Islet of Langerhans (tissue), 1 donor: ENCODE results near the gene DZIP1.
"Not testable (repeated sequence)": the region's sequence is repeated elsewhere in the genome, so short reads cannot be mapped to it uniquely, and the experiment has no call there.

Source experiments
- FAIRE-seq: peaks from one replicate; lab custom pipeline; 2011; peaks lifted over from hg19 to GRCh38; lab: Jason Lieb, UNC

Gene DZIP1, protein sequence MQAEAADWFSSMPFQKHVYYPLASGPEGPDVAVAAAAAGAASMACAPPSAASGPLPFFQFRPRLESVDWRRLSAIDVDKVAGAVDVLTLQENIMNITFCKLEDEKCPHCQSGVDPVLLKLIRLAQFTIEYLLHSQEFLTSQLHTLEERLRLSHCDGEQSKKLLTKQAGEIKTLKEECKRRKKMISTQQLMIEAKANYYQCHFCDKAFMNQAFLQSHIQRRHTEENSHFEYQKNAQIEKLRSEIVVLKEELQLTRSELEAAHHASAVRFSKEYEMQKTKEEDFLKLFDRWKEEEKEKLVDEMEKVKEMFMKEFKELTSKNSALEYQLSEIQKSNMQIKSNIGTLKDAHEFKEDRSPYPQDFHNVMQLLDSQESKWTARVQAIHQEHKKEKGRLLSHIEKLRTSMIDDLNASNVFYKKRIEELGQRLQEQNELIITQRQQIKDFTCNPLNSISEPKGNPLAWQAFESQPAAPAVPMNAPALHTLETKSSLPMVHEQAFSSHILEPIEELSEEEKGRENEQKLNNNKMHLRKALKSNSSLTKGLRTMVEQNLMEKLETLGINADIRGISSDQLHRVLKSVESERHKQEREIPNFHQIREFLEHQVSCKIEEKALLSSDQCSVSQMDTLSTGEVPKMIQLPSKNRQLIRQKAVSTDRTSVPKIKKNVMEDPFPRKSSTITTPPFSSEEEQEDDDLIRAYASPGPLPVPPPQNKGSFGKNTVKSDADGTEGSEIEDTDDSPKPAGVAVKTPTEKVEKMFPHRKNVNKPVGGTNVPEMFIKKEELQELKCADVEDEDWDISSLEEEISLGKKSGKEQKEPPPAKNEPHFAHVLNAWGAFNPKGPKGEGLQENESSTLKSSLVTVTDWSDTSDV

DNA sequence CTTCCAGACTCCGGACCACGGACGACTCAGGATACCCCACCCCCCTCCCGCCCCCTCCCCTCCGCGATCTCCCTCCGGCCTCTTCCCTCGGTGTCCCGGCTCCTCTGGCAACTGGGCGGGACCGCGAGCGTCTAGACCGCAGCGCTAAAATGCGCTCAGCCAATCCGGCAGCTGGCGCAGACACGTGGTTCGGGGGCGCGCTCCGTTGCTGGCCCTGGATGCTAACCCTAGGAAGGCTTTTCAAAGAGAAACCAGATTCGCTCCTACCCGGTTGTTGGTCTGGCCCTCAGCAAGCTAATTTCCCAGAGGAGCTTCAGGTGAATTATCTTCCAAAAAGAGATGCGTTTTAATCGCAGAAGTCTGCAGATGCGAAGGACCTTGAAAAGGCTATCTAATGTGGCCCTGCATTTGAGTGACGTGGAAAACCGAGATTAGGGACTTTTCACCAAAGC lies at the start of gene DZIP1:
TSS of gene DZIP1 (minus strand) at position 106 of the 452 bp plus-strand sequence. CDS start 2,677 bp downstream, outside the sequence.
- no peak for FAIRE-seq

DNA sequence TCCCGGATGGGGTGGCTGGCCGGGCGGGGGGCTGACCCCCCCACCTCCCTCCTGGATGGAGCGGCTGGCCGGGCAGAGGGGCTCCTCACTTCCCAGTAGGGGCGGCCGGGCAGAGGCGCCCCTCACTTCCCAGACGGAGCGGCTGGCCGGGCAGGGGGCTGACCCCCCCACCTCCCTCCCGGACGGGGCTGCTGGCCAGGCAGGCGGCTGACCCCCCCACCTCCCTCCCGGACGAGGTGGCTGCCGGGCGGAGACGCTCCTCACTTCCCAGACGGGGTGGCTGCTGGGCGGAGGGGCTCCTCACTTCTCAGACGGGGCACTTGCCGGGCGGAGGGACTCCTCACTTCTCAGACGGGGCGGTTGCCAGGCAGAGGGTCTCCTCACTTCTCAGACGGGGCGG lies 46.5 kb upstream of the DZIP1 start:
- FAIRE-seq, result not testable (repeated sequence)

DNA sequence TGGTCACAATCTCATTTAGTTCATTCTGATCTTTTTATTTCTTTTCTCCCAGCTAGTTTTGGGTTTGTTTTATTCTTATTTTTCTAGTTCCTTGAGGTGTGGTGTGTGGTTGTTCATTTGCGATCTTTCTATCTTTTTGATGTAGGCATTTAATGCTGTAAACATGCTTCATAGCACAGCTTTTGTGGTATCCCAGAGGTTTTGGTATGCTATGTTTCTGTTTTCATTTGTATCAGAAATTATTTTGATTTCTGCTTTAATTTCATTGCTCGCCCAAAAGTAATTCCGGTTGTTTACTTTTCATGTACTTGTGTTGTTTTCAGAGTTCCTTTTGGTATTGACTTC lies 45.0 kb upstream of the DZIP1 start:
- FAIRE-seq, result no peak

DNA sequence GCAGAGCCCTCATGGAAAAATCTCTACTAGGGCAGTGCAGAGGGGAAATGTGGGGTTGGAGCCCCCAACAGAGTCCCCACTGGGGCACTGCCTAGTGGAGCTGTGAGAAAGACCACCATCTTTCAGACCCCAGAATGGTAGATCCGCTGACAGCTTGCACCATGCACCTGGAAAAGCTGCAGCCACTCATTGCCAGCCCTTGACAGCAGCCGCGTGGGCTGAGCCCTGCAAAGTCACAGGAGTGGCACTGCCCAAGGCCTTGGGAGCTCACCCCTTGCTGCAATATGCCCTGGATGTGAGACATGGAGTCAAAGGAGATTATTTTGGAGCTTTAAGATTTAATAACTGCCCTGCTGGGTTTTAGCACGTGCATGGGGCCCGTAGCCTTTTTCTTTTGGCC lies 40.5 kb upstream of the DZIP1 start:
- not testable (repeated sequence) for FAIRE-seq

DNA sequence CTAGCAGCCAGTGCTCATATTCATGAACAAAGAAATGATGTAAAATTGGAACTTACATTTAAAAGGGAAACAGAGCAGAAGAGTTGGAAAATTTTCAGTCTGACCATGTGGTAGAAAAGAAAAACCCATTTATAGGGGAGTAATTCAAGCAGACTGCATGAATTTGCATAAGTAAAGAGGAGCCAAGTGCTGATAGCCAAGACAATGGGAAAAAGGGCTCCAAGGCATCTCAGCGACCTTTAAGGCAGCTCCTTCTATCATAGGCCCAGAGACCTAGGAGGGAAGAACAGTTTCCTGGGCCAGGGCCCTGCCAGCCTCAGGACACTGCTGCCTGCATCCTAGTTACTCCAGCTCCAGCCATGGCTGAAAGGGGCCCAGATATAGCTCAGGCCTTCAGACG lies 39.9 kb upstream of the DZIP1 start:
- no peak for FAIRE-seq

DNA sequence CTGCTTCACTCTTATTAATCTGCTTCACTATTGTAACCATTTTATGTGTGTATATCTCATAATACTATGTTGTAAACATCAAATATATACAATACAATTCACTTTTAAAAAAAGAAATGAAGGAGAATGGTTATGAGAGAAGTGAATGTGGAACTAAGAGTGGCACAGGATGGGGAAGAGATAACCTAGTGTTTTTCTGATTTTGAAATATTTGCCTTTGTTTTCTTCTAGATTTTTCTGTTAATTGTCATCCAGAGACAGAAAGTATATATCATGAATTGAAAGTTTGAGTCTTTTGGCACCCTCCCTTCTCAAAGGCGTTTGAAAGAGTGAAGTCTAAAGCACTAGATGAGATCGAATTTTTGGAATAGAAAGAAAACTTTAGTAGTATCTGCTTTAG lies 35.2 kb upstream of the DZIP1 start:
- peak; percentile 41 for FAIRE-seq

DNA sequence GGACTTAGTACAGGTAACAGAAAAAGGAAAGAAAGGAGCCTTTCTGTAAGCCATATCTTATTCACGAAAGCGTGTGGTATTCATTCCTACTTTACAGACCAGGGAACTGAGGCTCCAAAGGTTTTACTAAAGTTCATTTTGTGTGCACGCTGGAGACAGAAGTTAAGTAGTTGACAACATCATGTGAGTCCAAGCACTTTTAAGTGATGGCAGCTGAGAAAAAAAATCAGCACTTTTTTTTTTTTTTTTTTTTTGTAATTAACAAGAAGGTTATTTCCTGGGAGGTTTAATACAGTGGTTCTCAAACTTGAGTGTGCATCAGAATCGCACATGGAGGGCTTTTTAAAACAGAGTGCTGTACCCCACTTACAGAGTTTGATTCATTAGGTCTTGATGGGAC lies 34.5 kb upstream of the DZIP1 start:
- FAIRE-seq, result no peak

DNA sequence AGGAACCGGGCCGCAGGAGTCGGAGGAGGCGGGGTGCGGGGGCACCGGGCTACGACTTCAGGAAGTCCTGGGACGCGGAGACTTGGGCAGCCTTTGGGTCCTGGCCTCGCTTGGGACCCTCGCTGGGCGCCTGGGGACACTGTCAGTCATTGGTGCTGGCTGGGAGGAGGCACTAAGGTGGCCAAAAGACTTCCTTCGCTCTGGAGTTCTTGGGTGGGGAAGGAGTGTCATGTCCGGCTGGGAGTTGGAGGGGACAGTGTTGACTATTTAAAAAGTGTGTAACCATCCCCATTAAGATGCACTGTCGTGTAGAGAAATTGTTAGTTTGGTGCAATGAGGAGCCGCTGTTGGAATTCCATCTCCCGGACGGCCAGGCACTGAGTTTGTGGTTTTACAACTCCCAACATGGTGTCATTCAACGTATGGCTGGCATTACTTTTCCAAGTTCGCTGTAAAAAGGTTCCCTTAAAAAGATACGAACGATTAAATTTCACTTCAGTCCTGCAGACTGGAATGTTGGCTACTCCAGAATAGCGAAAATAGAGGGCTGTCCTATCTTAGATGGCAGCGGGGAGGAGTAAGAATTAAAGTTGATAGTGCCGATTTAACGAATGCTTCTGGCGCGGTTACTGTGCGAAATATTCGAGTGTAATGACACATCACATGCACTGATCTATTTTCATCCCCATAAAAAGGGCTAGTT lies 33.2 kb upstream of the DZIP1 start:
- no peak for FAIRE-seq

DNA sequence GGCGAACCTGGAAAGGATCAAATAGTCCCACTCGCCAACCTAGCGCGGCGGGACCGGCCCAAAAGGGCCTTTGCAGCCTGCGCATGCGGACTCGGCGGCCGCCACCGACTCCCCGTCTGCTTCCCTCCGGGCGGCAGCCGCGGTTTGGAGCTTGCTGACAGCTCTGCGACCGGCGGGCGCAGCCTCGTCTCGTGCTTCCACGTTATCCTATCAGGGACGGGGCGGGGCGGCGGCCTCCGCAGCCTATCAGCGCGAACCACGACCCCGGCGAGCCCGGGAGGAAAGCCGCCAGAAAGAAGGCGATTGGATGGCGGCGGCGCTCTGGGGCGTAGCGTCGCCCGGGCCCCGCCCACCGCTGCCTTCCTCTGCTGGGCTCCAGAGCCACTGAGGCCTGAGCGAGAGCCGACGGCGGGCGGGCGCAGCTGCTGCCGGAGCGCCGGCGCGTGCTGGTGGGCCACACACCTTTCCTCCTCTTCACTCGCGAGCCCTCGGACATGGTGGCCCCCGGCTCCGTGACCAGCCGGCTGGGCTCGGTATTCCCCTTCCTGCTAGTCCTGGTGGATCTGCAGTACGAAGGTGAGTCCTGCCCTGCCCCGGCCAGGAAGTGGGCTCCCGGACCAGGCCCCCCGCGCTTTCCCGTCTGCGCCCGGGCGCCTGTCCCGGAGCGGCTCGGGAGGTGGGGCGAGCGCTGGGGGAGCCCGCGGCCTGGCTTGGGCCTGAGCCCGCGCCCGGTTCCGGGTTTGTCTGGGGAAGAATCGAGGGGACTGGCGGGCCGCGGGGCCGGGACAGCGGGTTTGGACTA lies 32.5 kb upstream of the DZIP1 start, which contains the start of gene DNAJC3:
TSS of gene DNAJC3 (plus strand) at position 378 of the 802 bp plus-strand sequence. CDS start at position 495, 117 bp downstream.
- FAIRE-seq, result no peak

DNA sequence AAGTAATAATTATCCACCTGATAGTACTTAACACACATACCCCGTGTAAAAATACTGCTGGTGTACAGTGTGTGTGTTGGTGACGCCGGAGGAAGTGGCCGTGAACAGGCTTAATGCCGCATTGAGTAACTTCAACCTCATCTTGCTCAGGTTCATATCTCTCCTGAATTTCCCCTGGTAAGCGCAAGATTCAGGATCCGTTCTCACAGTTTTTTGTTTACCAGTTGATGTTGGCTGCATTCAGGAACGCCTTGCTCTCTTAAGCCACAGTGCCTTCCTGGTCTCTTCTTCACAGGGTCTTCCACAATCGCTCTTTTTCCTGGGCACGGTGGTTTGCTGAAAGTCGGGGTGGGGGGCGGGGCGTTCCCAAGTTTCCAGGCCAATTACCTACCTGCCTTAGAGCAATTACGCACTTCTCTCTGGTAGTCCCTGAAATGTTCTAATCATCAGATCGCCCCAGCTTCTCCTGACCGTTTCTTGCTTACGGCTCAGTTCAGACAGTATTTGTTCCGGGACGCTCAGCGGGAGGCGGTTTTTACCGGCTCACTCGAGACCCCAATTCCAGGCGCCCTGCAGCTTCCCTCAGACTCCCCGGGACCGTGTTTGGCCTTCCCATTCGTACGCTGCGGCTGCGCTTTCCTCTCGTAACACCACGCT lies 31.7 kb upstream of the DZIP1 start:
- peak; percentile 64 for FAIRE-seq

DNA sequence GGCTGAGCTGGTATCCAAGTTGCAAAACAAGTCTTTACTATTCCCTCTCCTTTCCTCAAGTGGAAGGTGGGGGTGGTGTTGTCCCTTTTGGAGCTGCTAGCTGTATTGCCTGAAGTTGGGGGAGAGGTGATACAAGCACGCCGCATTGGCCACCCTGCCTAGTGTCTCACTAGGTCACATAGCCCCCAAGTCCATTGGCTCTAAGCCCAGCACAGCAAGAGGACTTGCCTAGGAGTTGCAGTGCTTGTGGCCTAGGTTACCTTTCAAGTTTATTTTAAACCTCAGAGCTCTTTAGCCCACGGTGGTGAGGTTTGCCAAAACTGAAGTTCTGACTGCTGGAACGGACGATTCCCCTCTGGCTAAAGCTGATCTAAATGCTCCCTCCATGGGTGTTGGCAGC lies 27.1 kb upstream of the DZIP1 start:
- FAIRE-seq, result no peak

DNA sequence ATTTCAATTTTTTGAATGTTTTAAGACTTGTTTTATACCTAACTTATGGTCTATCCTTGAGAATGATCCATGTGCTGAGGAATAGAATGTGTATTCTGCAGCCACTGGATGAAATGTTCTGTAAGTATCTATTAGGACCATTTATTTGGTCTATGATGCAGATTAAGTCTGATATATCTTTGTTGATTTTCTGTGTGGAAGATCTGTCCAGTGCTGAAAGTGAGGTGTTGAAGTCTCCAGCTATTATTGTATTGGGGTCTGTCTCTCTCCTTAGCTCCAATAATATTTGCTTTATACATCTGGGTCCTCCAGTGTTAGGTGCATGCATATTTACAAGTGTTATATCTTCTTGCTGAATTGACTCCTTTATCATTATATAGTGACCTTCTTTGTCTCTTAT lies 22.7 kb upstream of the DZIP1 start:
- FAIRE-seq, result not testable (repeated sequence)

DNA sequence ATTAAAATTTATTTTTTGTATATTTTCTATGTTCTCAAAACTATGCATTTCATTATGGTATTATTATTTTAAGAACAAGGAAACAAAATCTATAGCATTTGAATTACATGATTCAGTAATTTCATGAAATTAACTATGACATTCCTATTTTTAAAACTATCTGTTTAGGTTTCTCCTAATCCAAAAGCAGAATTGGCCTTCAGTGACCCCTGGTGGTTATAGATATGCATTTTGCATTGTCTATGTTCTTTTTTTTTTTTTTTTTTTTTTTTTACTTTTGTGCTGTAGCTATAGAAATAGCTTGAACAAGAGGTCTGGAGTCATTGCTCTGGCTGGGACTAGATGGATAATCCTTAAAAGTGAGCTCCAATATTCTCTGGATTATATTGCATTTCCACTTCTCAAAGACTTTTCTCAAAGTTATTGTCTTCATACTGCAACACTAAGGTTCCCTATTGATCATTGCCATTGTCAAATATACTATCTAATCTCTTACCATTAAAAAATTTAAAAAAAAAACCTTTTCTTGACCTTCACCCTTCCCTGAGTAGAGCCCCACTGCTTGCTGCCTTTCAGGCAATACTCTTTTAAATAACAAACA lies 16.6 kb upstream of the DZIP1 start:
- peak; percentile 99 for FAIRE-seq

DNA sequence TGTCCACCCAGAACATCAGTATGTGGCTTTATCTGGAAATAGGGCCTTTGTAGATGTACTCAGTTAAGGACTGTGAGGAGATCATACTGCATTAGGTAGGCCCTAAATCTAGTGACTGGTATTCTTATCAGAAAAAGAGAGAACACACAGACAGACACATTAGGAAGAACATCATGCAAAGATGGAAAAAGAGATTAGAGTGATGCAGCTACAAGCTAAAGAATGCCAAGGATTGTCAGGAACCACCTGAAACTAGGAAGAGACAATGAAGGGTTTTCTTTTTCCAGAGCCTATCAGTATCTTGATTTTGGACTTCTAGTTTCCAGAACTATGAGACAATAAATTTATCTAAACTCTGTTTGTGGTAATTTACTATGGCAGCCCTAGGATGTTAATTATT lies 15.0 kb upstream of the DZIP1 start:
- FAIRE-seq, result no peak

DNA sequence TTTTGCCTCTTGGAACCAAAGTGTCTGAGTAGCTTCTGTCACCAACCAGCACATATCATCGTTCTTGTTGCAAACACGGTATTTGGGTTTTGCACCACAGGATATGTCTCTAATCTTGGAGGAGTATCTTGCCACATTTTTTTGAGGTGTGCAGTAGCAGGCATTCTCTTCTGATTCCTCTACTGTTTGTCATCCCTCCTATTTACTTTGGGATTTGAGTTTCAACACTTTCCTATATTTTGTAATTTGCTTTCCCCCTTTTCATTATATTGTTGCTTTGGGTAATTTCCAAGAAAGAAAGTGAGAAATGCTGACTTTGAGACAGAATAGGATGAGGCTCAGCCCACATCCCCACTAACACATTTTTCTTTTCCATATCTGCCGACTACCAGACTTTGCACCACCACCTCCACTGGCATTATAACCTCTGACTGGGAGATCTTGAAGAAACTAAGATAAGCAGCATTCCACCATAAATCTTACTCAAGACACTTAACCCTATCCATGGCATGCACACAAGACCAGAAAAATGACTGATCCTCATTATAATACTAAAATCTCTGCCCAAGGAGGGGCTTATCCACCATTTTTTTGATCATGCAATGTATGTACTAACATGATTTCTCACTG lies 12.0 kb upstream of the DZIP1 start:
- FAIRE-seq, result no peak

DNA sequence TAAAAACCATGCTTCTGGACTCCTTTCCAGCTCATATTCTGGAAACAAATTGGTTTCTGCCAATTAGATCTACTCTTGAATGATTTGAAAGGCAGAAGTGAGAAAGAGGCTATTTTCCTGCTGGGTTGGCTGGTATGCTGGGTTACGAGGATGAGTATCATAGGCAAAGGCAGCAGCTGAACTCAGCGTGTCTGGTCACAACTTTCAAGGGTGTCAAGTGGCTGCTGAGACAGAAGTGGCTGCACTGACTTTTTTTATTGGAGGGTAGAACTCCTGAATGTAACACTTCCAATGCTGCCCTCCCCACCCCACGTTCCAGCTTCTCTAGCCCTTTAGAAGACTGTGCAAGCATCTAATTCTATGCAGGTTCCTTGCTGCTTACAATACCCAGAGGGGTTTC lies 8.3 kb upstream of the DZIP1 start:
- no peak for FAIRE-seq

DNA sequence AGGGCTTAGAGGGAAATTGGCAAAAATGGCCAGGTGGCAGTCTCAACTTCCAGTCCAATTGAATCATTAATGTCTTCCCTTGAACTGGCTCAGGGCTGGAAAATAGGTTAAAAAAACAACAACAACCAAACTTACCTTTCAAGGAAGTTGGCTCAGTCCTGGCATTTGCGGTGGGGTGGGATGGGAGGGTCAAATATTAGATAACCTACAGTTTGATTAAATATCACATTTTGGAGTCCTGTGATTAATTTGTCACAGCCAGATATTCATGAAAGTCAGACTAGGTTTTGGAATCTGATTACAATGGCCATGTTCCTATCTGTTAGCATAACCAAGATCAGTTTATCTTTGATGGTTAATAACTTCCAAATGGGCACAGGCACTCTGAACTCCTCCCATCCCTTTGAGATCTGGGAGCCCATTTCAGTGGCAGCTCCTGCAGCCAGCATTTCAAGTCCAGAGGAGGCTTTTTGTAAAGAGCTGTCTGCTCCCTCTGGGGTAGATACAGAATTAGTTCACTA lies 7.8 kb upstream of the DZIP1 start:
- FAIRE-seq, result no peak

DNA sequence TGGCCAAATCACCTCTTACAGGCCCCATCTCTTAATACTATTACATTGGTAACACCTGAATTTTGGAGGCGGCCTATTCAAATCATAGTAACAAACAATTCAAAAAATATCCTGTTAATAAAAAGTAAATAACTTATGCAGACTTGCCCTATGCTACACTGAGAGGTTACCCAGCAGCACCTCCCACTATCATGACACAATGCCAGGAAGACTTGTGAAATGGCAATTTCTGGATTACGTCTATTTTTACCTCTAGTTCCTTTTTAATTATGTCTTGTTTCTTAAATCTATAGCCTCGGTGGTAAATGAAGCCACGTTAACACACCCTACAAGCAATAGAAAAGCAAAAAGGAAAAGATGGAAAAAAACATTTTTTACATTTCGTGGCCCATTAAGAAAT lies 6.2 kb upstream of the DZIP1 start:
- no peak for FAIRE-seq

DNA sequence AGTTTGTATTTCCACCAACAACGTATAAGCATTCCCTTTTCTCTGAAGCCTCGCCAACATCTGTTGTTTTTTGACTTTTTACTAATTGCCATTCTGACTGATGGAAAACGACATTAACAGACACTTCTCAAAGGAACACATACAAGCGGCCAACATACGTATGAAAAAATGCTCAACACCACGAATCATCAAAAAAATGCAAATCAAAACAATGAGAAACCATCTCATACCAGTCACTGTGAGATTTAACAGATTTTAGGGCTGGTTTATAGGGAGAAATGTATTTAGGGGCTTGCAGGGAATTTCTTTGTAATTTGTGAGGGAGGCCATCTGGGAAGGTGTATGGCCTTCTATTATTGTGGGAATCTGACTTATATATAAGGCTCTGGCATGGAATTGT lies 2.8 kb upstream of the DZIP1 start:
- no peak for FAIRE-seq

DNA sequence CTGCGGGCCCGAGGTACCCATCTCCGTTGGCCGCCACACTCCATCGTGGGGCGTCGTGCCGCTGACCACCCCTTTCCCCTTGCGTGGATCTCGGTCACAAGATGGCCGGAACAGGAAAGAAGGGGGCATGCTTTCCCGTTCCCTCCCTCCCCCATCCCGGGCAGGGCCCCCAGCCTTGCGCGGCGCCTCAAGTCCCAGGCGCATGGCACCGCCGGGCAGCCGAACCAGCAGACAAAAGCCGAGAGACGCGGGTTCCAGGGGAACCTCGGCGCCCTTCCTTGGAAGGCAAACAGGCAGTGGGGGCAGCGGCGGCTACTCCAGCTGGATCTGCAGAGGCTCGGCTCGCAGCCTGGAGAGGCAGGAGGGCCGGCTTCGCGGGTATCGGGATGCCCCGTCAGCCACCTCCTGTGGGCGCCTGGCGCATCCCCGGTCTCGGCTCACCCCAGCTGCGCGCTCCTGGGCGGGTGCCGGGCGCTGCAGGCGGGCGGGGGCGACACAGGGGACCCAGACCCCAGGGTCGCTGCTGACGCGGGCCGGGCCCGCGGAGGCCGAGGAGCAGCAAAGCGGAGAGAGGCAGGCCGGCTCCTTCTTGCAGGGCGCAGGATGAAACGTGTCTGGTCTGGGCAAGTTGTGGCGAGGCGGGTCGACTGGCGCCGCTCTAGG lies 439 bp downstream of the DZIP1 start:
- no peak for FAIRE-seq
